ENCODE results near the gene PCSK5.

Gene PCSK5

GRCh38 chr9:75921391-75922127 lies 31.1 kb downstream of the PCSK5 start:
- no peak for DNase-seq (ENCODE audit: low read depth in 2 of 2)

- no peak for DNase-seq (ENCODE audit: low read depth in 2 of 2)
Observed at GRCh38 chr9:75926385-75926784, 35.9 kb downstream of the PCSK5 start.

- DNase-seq (ENCODE audit: low read depth in 2 of 2) = no peak
Observed at GRCh38 chr9:75927356-75927755, 36.9 kb downstream of the PCSK5 start.

- DNase-seq (ENCODE audit: low read depth in 2 of 2) = no peak
Observed at GRCh38 chr9:75930190-75930589, 39.7 kb downstream of the PCSK5 start.

- DNase-seq (ENCODE audit: low read depth in 2 of 2) = no peak
Observed at GRCh38 chr9:75930730-75931321, 40.4 kb downstream of the PCSK5 start.

- DNase-seq (ENCODE audit: low read depth in 2 of 2) = no peak
Observed at GRCh38 chr9:75933982-75934381, 43.5 kb downstream of the PCSK5 start.

GRCh38 chr9:75935591-75935990 lies 45.1 kb downstream of the PCSK5 start:
- no peak for DNase-seq (ENCODE audit: low read depth in 2 of 2)

- DNase-seq (ENCODE audit: low read depth in 2 of 2) = no peak
Observed at GRCh38 chr9:75937521-75938258, 47.2 kb downstream of the PCSK5 start.

- DNase-seq (ENCODE audit: low read depth in 2 of 2) = no peak
Observed at GRCh38 chr9:75938946-75939345, 48.5 kb downstream of the PCSK5 start.

GRCh38 chr9:75939536-75940111 lies 49.2 kb downstream of the PCSK5 start:
- DNase-seq (ENCODE audit: low read depth in 2 of 2) = no peak

GRCh38 chr9:75941066-75941465 lies 50.6 kb downstream of the PCSK5 start:
- no peak for DNase-seq (ENCODE audit: low read depth in 2 of 2)

GRCh38 chr9:75941577-75942311 lies 51.3 kb downstream of the PCSK5 start:
- DNase-seq (ENCODE audit: low read depth in 2 of 2) = no peak

GRCh38 chr9:75946766-75947165 lies 56.3 kb downstream of the PCSK5 start:
- DNase-seq (ENCODE audit: low read depth in 2 of 2) = no peak

- no peak for DNase-seq (ENCODE audit: low read depth in 2 of 2)
Observed at GRCh38 chr9:75947233-75947632, 56.8 kb downstream of the PCSK5 start.

- DNase-seq (ENCODE audit: low read depth in 2 of 2) = no peak
Observed at GRCh38 chr9:75950998-75951397, 60.5 kb downstream of the PCSK5 start.

GRCh38 chr9:75953218-75953617 lies 62.7 kb downstream of the PCSK5 start:
- DNase-seq (ENCODE audit: low read depth in 2 of 2) = no peak

GRCh38 chr9:75956161-75956560 lies 65.7 kb downstream of the PCSK5 start:
- no peak for DNase-seq (ENCODE audit: low read depth in 2 of 2)

- DNase-seq (ENCODE audit: low read depth in 2 of 2) = no peak
Observed at GRCh38 chr9:75957116-75957515, 66.6 kb downstream of the PCSK5 start.

- no peak for DNase-seq (ENCODE audit: low read depth in 2 of 2)
Observed at GRCh38 chr9:75958226-75958625, 67.8 kb downstream of the PCSK5 start.

GRCh38 chr9:75960551-75960950 lies 70.1 kb downstream of the PCSK5 start:
- no peak for DNase-seq (ENCODE audit: low read depth in 2 of 2)

- no peak for DNase-seq (ENCODE audit: low read depth in 2 of 2)
Observed at GRCh38 chr9:75962013-75962661, 71.7 kb downstream of the PCSK5 start.
